ENCODE data around the gene TBC1D21. TPM values are rescaled to one million over a fixed set of nuclear protein-coding genes. Genes with fewer than 3 reads are reported as not detected.
A peak's percentile ranks its signal among the peaks of the same experiment; 100 is the strongest.
"Not testable (repeated sequence)": the region's sequence is repeated elsewhere in the genome, so short reads cannot be mapped to it uniquely, and the experiment has no call there.

Gene TBC1D21
- total RNA-seq, 1 donor from 2014 or later: not detected

GRCh38 chr15:73937726-73938125 lies 64.4 kb downstream of the TBC1D21 start:
- Histone ChIP-seq H3K27ac (no peak overlapping the region), H3K36me3 (no peaks in the 10 kb centered on the region), H3K9me3 (no peaks in the 10 kb centered on the region), H3K27me3 (ENCODE audit: low read depth) (no peaks in the 10 kb centered on the region), H3K4me3 (no peak overlapping the region), H3K4me1 (peaks cover 21% of the 10 kb centered on the region)
- intact Hi-C loops (cut with DNase I): no loop called here
- ATAC-seq (no peak), DNase-seq (peak; percentile 30)
- no peak for TF ChIP-seq CTCF (IDR thresholded peaks at IDR 0.05)

GRCh38 chr15:73938516-73938915 lies 65.2 kb downstream of the TBC1D21 start:
- ATAC-seq, H3K27ac ChIP-seq: not testable (repeated sequence)
- peaks cover 21% of the 10 kb centered on the region for H3K4me1 ChIP-seq

More at GRCh38 chr15:73938516-73938915, 65.2 kb downstream of the TBC1D21 start:
- H3K27me3 ChIP-seq (ENCODE audit: low read depth); H3K9me3 ChIP-seq; H3K36me3 ChIP-seq; H3K4me3 ChIP-seq; intact Hi-C loops (cut with DNase I): not testable (repeated sequence)
- peak; percentile 3 for DNase-seq

Other genes starting within 250 kb of the TBC1D21 start
- 138 TPM for gene NPTN, start 240.2 kb upstream of the TBC1D21 start, total RNA-seq
- gene CD276, start 189.2 kb upstream of the TBC1D21 start, total RNA-seq: 55.0 TPM
- gene INSYN1, start 120.2 kb upstream of the TBC1D21 start, total RNA-seq: 3.8 TPM
- gene LOXL1, start 52.9 kb downstream of the TBC1D21 start, total RNA-seq: 7.6 TPM
- gene STOML1, start 118.7 kb downstream of the TBC1D21 start, total RNA-seq: 16.3 TPM
- 79.4 TPM for gene PML, start 121.2 kb downstream of the TBC1D21 start, total RNA-seq
- not detected for gene GOLGA6A, start 209.0 kb downstream of the TBC1D21 start, total RNA-seq